SK-N-SH (cell line): ENCODE data around the gene AIRE. TPM values are rescaled to one million over a fixed set of nuclear protein-coding genes. Genes with fewer than 3 reads are reported as not detected.
"Not testable (repeated sequence)": the region's sequence is repeated elsewhere in the genome, so short reads cannot be mapped to it uniquely, and the experiment has no call there.

Source experiments
- CTCF ChIA-PET: fragments of 300-600, 350-600 bp; formaldehyde crosslinking; extraction: SDS; loops from one replicate; lab custom pipeline; 2021; lab: Yijun Ruan, JAX
- POLR2A ChIA-PET: fragments of 350-600 bp; sonication (Branson Sonifier 250); formaldehyde crosslinking; extraction: SDS; loops from one replicate; lab custom pipeline; 2020; ENCODE audit warnings: antibody characterized with exemption, inconsistent platforms; lab: Yijun Ruan, JAX
- DNase-seq: peaks from one replicate; pipeline ENCODE4 v3.0.0; 2012
- H2AFZ ChIP-seq: fragments of 200-600 bp; sonication (generic); 2 replicates; pipeline ENCODE4 v1.8.1; 2016; ENCODE audit warnings: antibody characterized with exemption, mild to moderate bottlenecking, low read depth
- H3F3A ChIP-seq: fragments of 200-600 bp; sonication (generic); replicated peaks from 2 replicates; pipeline ENCODE3; 2016; ENCODE audit warnings: antibody characterized with exemption, mild to moderate bottlenecking; ENCODE audit not compliant: insufficient read depth
- H3K27ac ChIP-seq, 2 experiments: fragments of 200-500 bp in 1 of 2; fragments of 200-600 bp in 1 of 2; sonication (Bioruptor generic) in 1 of 2; sonication (generic), shearing (Covaris generic) in 1 of 2; 2 replicates each; pipeline versions ENCODE4 v1.5.1 to v1.6.1; 2014 to 2016; ENCODE audit warnings: low read depth in 2 of 2, inconsistent platforms in 1 of 2, low read length in 1 of 2, mild to moderate bottlenecking in 1 of 2, mixed read lengths in 1 of 2
- H3K27me3 ChIP-seq: fragments of 200-600 bp; sonication (generic), shearing (Covaris generic); 2 replicates; pipeline ENCODE4 v1.6.1; 2016; ENCODE audit warnings: mixed run types; ENCODE audit not compliant: insufficient read depth
- H3K36me3 ChIP-seq, 2 experiments: fragments of 200-500 bp in 1 of 2; fragments of 200-600 bp in 1 of 2; sonication (Bioruptor generic) in 1 of 2; sonication (generic) in 1 of 2; replicated peaks in 1 of 2; 2 replicates each; pipeline versions ENCODE3 to v1.5.1; 2014 to 2016; ENCODE audit warnings: low read length in 1 of 2, mild to moderate bottlenecking in 1 of 2; ENCODE audit not compliant: insufficient read depth in 2 of 2, control insufficient read depth in 1 of 2
- H3K4me1 ChIP-seq, 2 experiments: fragments of 200-500 bp in 1 of 2; fragments of 200-600 bp in 1 of 2; sonication (Bioruptor generic) in 1 of 2; sonication (generic), shearing (Covaris generic) in 1 of 2; 2 replicates each; pipeline versions ENCODE4 v1.5.1 to v1.6.1; 2014 to 2016; ENCODE audit warnings: low read depth in 1 of 2, low read length in 1 of 2, mixed run types in 1 of 2; ENCODE audit not compliant: insufficient read depth in 2 of 2, control insufficient read depth in 1 of 2
- H3K4me2 ChIP-seq: fragments of 200-600 bp; sonication (generic), shearing (Covaris generic); 2 replicates; pipeline ENCODE4 v1.6.1; 2017; ENCODE audit warnings: mixed run types
- H3K4me3 ChIP-seq, 2 experiments: fragments of 200-500 bp in 1 of 2; fragments of 200-600 bp in 1 of 2; sonication (Bioruptor generic) in 1 of 2; sonication (generic), shearing (Covaris generic) in 1 of 2; 2 replicates each; pipeline versions ENCODE4 v1.5.1 to v1.8.1; 2014 to 2016; ENCODE audit warnings: low read depth in 2 of 2, inconsistent platforms in 1 of 2, low read length in 1 of 2, mild to moderate bottlenecking in 1 of 2, mixed read lengths in 1 of 2, moderate library complexity in 1 of 2
- H3K79me2 ChIP-seq: fragments of 200-600 bp; sonication (generic); 2 replicates; pipeline ENCODE4 v1.8.1; 2017; ENCODE audit warnings: mild to moderate bottlenecking; ENCODE audit not compliant: insufficient read depth
- H3K9ac ChIP-seq: fragments of 200-600 bp; sonication (generic); 2 replicates; pipeline ENCODE4 v1.6.1; 2017; ENCODE audit warnings: mixed run types
- H3K9me2 ChIP-seq: fragments of 200-600 bp; sonication (generic); 2 replicates; pipeline ENCODE4 v1.6.1; 2017; ENCODE audit warnings: mixed run types
- H3K9me3 ChIP-seq: fragments of 200-600 bp; sonication (generic); 2 replicates; pipeline ENCODE4 v1.6.1; 2017; ENCODE audit warnings: mixed run types, mild to moderate bottlenecking, moderate library complexity
- H4K20me1 ChIP-seq: fragments of 200-600 bp; sonication (generic); 2 replicates; pipeline ENCODE4 v1.6.1; 2017; ENCODE audit warnings: mild to moderate bottlenecking, mixed run types; ENCODE audit not compliant: insufficient read depth
- EZH2phosphoT487 ChIP-seq: fragments of 200-600 bp; sonication (generic); IDR thresholded peaks from 2 replicates; pipeline ENCODE4 v1.6.1; 2017; ENCODE audit warnings: low read depth, mixed run types, mild to moderate bottlenecking, antibody characterized with exemption, moderate library complexity, borderline replicate concordance
- FOSL2 ChIP-seq: IDR thresholded peaks from 2 replicates; pipeline ENCODE4 v1.4.0; 2012; ENCODE audit warnings: low read depth, mild to moderate bottlenecking, moderate library complexity, borderline replicate concordance
- FOXM1 ChIP-seq: IDR thresholded peaks from 2 replicates; pipeline ENCODE4 v1.4.0; 2012; ENCODE audit warnings: low read depth, mild to moderate bottlenecking
- GATA2 ChIP-seq: sonication (generic); formaldehyde crosslinking; IDR thresholded peaks from 2 replicates; pipeline ENCODE4 v1.5.0; 2020; ENCODE audit warnings: mild to moderate bottlenecking, missing genetic modification reagents
- MXI1 ChIP-seq: IDR thresholded peaks from 2 replicates; pipeline ENCODE4 v1.6.1; 2012; ENCODE audit warnings: mild to moderate bottlenecking, low read depth, low read length, improper control_type of control experiment
- NFIC ChIP-seq: IDR thresholded peaks from 2 replicates; pipeline ENCODE4 v1.4.0; 2012; ENCODE audit warnings: borderline replicate concordance
- RAD21 ChIP-seq: IDR thresholded peaks from 2 replicates; pipeline ENCODE4 v1.6.1; 2012; ENCODE audit warnings: mild to moderate bottlenecking, low read length
- RFX5 ChIP-seq: IDR thresholded peaks from 2 replicates; pipeline ENCODE4 v1.6.1; 2012; ENCODE audit warnings: mild to moderate bottlenecking, improper control_type of control experiment, low read length
- TAF1 ChIP-seq: IDR thresholded peaks from 2 replicates; pipeline ENCODE4 v1.6.1; 2012; ENCODE audit warnings: low read depth, mild to moderate bottlenecking, low read length, moderate library complexity, borderline replicate concordance
- TCF12 ChIP-seq: IDR thresholded peaks from 2 replicates; pipeline ENCODE4 v1.4.0; 2012
- TEAD4 ChIP-seq: IDR thresholded peaks from 2 replicates; pipeline ENCODE4 v1.4.0; 2012; ENCODE audit warnings: mild to moderate bottlenecking, borderline replicate concordance; ENCODE audit not compliant: insufficient read depth
- WGBS: methylation state at CpG from one replicate; pipeline ENCODE4 v1.1.6; 2017; ENCODE audit warnings: low lambda C conversion rate; 5-methylcytosine and 5-hydroxymethylcytosine counted together
- polyA plus RNA-seq, 3 experiments: library from polyadenylated mRNA; depleted of rRNA; stranded (reverse); fragments of >200 nt; gene quantifications; 2 replicates each; pipeline ENCODE4 v1.2.3, GENCODE V29; 2012
- TF ChIP-seq, protein P1 (sequence below): IDR thresholded peaks from 2 replicates; pipeline ENCODE4; 2012
- TF ChIP-seq, protein P2 (sequence below): fragments of 150-350 bp; IDR thresholded peaks from 2 replicates; pipeline ENCODE4 v1.6.1; 2016; ENCODE audit warnings: mild to moderate bottlenecking, low read depth, low read length

AIRE gene
- polyA plus RNA-seq, 1 of the 3 experiments (the other 2 are of a cell fraction): not detected

DNA sequence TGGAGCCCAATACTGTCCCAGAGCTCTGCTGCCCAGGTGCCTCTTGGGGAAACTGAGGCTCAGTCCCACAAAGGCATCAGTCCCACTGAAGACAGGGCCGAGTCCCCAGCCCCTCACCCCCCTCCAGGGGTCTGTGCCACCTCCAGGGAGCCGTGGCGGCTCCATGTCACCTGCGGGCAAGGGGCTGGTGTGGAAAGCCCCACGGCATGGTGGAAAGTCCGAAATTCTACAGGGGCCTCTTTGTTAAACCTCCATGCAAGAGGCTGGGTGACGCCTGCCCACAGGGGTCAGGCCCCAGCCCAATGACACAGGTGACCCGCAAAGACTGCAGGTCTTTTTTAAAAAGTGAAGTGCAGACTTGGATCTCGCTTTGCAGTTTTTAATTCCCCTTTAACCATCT is 3.3 kb upstream of the AIRE start:
- Histone ChIP-seq H3F3A (no peaks in the 10 kb centered on the region), H3K4me1 (no peaks in the 10 kb centered on the region; a peak in 1 of 4 replicates), H3K79me2 (no peaks in the 10 kb centered on the region), H3K27me3 (no peaks in the 10 kb centered on the region; the same call in 1 of the 2 replicates), H2AFZ (no peak overlapping the region), H3K9me2 (no peaks in the 10 kb centered on the region), H3K9ac (no peak overlapping the region), H3K9me3 (no peaks in the 10 kb centered on the region), H3K4me2 (no peak overlapping the region), H3K36me3 (no peaks in the 10 kb centered on the region), H3K4me3 (no peak overlapping the region), H3K27ac (no peak overlapping the region), H4K20me1 (no peaks in the 10 kb centered on the region)
- CTCF ChIA-PET: interaction anchor here (1.2 kb wide), 1 partner anchor 15 kb away, joined by 3 read pairs; no protein-coding TSS in a partner anchor
- DNase-seq: no peak
- TF ChIP-seq RFX5: no peak
- TF ChIP-seq TEAD4: no peak
- TF ChIP-seq FOXM1: no peak
- TF ChIP-seq TAF1: no peak
- TF ChIP-seq EZH2phosphoT487: no peak
- TF ChIP-seq RAD21: no peak
- WGBS: 63% methylated on average over 4 of the region's 9 CpGs
- POLR2A ChIA-PET: no interaction called here

DNA sequence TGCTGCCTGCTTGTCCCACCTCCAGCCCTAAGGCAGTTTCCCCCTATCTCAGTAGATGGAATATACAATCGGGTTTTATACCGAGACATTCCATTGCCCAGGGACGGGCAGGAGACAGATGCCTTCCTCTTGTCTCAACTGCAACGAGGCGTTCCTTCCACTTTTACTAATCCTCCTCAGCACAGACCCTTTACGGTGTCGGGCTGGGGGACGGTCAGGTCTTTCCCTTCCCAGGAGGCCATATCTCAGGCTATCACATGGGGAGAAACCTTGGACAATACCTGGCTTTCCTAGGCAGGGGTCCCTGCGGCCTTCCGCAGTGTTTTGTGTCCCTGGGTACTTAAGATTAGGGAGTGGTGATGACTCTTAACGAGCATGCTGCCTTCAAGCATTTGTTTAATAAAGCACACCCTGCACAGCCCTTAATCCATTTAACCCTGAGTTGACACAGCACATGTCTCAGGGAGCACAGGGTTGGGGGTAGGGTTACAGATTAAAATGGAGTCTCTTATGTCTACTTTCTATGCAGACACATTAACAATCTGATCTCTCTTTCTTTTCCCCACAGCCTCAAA is 2.4 kb upstream of the AIRE start:
- H3K4me1 ChIP-seq, H3F3A ChIP-seq, H3K9ac ChIP-seq, H3K4me3 ChIP-seq, H3K27me3 ChIP-seq, H2AFZ ChIP-seq, H3K36me3 ChIP-seq, H3K79me2 ChIP-seq, H3K4me2 ChIP-seq, H3K27ac ChIP-seq, H3K9me2 ChIP-seq, H4K20me1 ChIP-seq, POLR2A ChIA-PET, H3K9me3 ChIP-seq, DNase-seq: not testable (repeated sequence)
- CTCF ChIA-PET: interaction anchor here (1.0 kb wide), 1 partner anchor 14 kb away, joined by 3 read pairs; no protein-coding TSS in a partner anchor
- 54% methylated on average over 7 of the region's 11 CpGs for WGBS

DNA sequence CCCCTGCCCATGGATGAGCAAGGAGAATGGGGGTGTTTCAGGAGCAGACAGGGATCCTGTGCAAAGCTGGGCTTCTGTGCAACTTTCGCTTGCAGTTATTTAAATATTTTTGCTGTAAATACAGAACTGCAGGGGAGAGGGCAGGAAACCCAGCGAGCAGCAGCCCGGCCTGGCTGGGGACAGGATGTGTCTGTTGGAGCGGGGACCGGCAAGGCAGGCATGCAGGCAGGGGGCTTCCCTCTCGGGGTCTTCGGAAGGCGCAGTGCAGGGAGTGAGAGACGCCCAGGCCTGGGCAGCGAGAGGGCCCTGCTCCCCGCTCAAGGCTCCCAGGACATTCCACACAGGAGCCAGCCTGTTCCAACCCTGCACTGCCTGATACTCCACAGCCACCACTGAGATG is 1.7 kb upstream of the AIRE start:
- H2AFZ ChIP-seq: no peak overlapping the region
- no peaks in the 10 kb centered on the region for H3K36me3 ChIP-seq
- H3K79me2 ChIP-seq: no peaks in the 10 kb centered on the region
- no peaks in the 10 kb centered on the region for H4K20me1 ChIP-seq
- no peaks in the 10 kb centered on the region; a peak in 1 of 4 replicates for H3K4me1 ChIP-seq
- no peaks in the 10 kb centered on the region; the same call in 1 of the 2 replicates for H3K27me3 ChIP-seq
- 77% methylated on average over 8 of the region's 11 CpGs for WGBS
- TF ChIP-seq RFX5 (no peak), NFIC (no peak), TAF1 (no peak), FOSL2 (no peak), MXI1 (no peak), GATA2 (CRISPR knock-in tag) (no peak), RAD21 (no peak), FOXM1 (no peak), TCF12 (no peak)
- TF ChIP-seq, protein P1, sequence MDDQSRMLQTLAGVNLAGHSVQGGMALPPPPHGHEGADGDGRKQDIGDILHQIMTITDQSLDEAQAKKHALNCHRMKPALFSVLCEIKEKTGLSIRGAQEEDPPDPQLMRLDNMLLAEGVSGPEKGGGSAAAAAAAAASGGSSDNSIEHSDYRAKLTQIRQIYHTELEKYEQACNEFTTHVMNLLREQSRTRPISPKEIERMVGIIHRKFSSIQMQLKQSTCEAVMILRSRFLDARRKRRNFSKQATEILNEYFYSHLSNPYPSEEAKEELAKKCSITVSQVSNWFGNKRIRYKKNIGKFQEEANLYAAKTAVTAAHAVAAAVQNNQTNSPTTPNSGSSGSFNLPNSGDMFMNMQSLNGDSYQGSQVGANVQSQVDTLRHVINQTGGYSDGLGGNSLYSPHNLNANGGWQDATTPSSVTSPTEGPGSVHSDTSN: no peak
- TF ChIP-seq, protein P2, sequence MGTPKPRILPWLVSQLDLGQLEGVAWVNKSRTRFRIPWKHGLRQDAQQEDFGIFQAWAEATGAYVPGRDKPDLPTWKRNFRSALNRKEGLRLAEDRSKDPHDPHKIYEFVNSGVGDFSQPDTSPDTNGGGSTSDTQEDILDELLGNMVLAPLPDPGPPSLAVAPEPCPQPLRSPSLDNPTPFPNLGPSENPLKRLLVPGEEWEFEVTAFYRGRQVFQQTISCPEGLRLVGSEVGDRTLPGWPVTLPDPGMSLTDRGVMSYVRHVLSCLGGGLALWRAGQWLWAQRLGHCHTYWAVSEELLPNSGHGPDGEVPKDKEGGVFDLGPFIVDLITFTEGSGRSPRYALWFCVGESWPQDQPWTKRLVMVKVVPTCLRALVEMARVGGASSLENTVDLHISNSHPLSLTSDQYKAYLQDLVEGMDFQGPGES: no peak
- TF ChIP-seq, all 33 proteins: peak for 0
- Histone ChIP-seq H3K9me2 (no peaks in the 10 kb centered on the region), H3K4me2 (no peak overlapping the region), H3K4me3 (no peak overlapping the region), H3K27ac (no peak overlapping the region), H3K9ac (no peak overlapping the region), H3F3A (no peaks in the 10 kb centered on the region), H3K9me3 (no peaks in the 10 kb centered on the region)
- no peak for DNase-seq
- POLR2A ChIA-PET: no interaction called here
- CTCF ChIA-PET: interaction anchor here (1.0 kb wide), 1 partner anchor 14 kb away, joined by 3 read pairs; no protein-coding TSS in a partner anchor
